Subcutaneous abdominal adipose tissue (tissue), 5 donors: ENCODE measurements around the gene ZNF440.
"Not testable (repeated sequence)": the region's sequence is repeated elsewhere in the genome, so short reads cannot be mapped to it uniquely, and the experiment has no call there.

Experiments
- H3K27ac ChIP-seq: one replicate; pipeline ENCODE4 v1.7.0; 2013; ENCODE audit warnings: low read depth, mild to moderate bottlenecking, inconsistent platforms, low read length, moderate library complexity
- H3K27me3 ChIP-seq, 5 donors: one replicate each; pipeline ENCODE4 v1.7.0; 2013; ENCODE audit warnings: low read length in 5 of 5, inconsistent platforms in 1 of 5; ENCODE audit not compliant: control insufficient read depth in 5 of 5, insufficient read depth in 4 of 5
- H3K36me3 ChIP-seq, 5 donors: one replicate each; pipeline ENCODE4 v1.7.0; 2013; ENCODE audit warnings: low read length in 5 of 5; ENCODE audit not compliant: control insufficient read depth in 5 of 5, insufficient read depth in 5 of 5
- H3K4me1 ChIP-seq, 5 donors: one replicate each; pipeline ENCODE4 v1.7.0; 2013; ENCODE audit warnings: low read length in 5 of 5, mild to moderate bottlenecking in 3 of 5, moderate library complexity in 1 of 5; ENCODE audit not compliant: control insufficient read depth in 5 of 5, insufficient read depth in 5 of 5
- H3K4me3 ChIP-seq, 5 donors: one replicate each; pipeline ENCODE4 v1.7.0; 2013; ENCODE audit warnings: low read length in 5 of 5, low read depth in 1 of 5
- H3K9ac ChIP-seq, 5 donors: one replicate each; pipeline ENCODE4 v1.7.0; 2013; ENCODE audit warnings: low read length in 5 of 5, mild to moderate bottlenecking in 4 of 5, moderate library complexity in 3 of 5
- H3K9me3 ChIP-seq, 5 donors: one replicate each; pipeline ENCODE4 v1.7.0; 2013; ENCODE audit warnings: low read length in 5 of 5; ENCODE audit not compliant: control insufficient read depth in 5 of 5
- donor health status: healthy.
- donor health status: healthy.
- donor health status: healthy.
- donor health status: healthy.
- donor health status: healthy.

ZNF440 gene

DNA sequence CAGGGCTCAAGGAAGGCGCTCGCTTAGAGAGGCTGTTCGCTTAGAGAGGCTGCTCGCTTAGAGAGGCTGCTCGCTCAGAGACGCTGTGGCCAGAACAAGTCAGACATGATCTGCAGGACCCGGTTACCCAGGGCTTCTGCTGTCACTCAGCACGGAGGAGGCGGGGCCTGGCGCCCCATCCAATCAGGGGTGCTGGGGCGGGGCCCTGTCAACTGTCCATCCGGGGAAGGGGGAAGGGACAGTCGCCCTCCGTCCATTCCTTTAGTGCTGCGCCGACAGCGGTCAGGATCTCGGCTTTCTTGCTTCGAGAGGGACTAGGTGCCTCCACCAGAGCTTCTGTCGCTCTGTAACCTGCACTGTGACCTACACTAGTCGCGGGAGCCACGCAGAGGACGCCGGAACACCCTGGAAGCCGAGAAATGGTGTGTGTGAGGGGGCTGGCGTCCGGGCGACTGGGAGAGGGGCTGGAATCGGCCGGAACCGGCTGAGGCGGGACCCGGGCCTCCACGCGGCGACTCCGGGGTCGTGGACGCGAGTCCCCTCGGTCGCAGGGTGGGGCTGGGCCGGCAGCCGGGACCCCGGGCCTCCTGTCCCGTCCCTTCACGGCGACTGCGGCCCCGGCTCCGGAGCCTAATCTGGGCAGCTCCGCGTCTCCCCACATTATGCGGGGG lies at the start of gene ZNF440:
Gene ZNF440, plus strand, starts transcription at position 245 of the 671 bp plus-strand sequence. Its CDS starts 175 bp downstream, at position 420.
- peaks cover 3 to 17% (median 12%) of the 10 kb centered on the region in 5 donors for H3K4me1 ChIP-seq
- no peaks in the 10 kb centered on the region for H3K9me3 ChIP-seq
- H3K27ac ChIP-seq, result peak within 1 kb of the TSS; percentile 84
- H3K36me3 ChIP-seq, result no peaks in the 10 kb centered on the region
- H3K9ac ChIP-seq, result peak within 1 kb of the TSS; percentile 64 to 99 (median 90)
- peak within 1 kb of the TSS; percentile 90 to 98 (median 97) for H3K4me3 ChIP-seq
- H3K27me3 ChIP-seq, result no peaks in the 10 kb centered on the region

DNA sequence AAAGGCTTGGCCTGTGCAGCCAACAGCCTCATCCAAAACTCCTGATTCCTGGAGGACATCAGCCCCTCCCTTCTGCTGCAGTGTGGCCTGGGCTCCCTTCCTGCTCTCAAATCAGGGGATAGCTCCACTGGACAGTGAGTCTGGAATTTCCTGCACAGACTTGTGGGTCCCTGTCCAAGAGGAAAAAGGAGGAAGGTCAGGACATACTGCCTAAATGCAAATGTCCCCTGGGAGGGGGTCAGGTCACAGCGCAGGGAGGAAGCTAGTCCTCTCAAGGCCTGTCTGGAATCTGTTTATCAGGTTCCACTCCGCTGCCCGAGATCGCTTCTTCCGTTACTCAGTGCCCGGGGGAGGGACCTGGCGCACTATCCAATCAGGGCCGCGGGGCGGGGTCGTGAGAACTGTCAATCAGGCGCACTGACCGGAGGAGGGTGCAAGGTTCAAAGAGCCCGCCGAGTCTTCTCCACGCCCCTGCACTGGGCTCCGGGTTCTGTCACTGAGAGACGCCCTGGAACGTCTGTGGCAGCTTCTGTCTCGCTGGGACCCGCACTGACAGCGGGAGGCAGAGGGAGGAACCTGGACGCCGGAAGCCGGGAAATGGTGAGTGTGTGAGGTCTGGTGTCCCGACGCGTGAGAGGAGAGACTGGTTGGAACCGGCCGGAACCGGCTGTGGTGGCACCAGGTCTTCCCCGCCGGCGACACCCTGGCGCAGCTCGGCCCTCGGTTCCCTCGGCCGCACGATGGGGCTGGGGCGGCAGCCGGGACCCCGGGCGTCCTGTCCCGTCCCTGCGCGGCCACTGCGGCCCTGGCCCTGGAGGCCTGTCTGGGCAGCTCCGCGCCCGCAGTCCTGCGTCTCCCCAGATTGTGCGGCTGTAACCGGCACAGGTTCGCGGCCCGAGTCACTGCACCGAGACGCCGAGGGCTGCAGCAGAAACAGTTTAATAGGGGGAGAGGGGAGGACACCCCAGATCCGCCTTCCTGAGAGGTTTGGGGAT lies 47.2 kb upstream of the ZNF440 start, which contains the start of gene ZNF441:
Gene ZNF441, plus strand, starts transcription at position 404 of the 995 bp plus-strand sequence. Its CDS starts 194 bp downstream, at position 598.
- peaks cover 0 to 3% (median 0%) of the 10 kb centered on the region in 5 donors for H3K27me3 ChIP-seq
- H3K27ac ChIP-seq, result peak within 1 kb of the TSS; percentile 91
- H3K9ac ChIP-seq, result peak within 1 kb of the TSS; percentile 81 to 93 (median 91)
- H3K4me1 ChIP-seq, result peaks cover 6 to 24% (median 16%) of the 10 kb centered on the region in 5 donors
- H3K4me3 ChIP-seq, result peak within 1 kb of the TSS; percentile 77 to 91 (median 87)
- no peaks in the 10 kb centered on the region for H3K36me3 ChIP-seq
- peaks cover 0 to 8% (median 3%) of the 10 kb centered on the region in 5 donors for H3K9me3 ChIP-seq

DNA sequence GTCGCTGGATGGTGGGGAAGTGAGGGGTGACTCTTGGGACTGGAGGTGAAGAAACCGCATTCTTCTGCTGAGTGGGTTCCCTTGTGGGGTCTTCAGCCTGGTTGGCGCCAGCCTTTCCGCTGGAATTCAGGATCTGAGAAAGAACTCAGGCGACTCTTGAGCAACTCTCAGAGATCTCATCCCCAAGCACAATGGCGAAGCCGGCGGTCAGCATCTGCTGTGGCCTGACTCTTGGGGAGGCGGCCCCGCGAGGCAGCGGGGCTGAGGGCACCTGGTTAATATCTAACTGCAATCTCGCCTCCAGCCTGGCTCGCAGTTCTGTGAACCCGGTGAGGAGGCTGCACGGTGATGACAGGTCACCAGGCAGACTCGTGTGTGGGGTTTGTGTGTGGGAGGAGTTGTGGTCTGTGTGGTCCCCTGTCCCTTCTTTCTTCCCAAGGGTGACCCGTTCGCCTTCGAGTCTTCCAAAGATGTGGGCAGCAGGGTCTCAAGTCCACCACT lies 46.4 kb upstream of the ZNF440 start:
- H3K9me3 ChIP-seq, result peaks cover 0 to 15% (median 7%) of the 10 kb centered on the region in 5 donors
- peak overlapping the region; percentile 72 to 91 (median 87) for H3K4me3 ChIP-seq
- H3K27ac ChIP-seq, result peak overlapping the region; percentile 91
- H3K9ac ChIP-seq, result peak overlapping the region; percentile 81 to 93 (median 91)
- H3K27me3 ChIP-seq, result peaks cover 0 to 3% (median 0%) of the 10 kb centered on the region in 5 donors
- peaks cover 6 to 24% (median 16%) of the 10 kb centered on the region in 5 donors for H3K4me1 ChIP-seq
- no peaks in the 10 kb centered on the region for H3K36me3 ChIP-seq

DNA sequence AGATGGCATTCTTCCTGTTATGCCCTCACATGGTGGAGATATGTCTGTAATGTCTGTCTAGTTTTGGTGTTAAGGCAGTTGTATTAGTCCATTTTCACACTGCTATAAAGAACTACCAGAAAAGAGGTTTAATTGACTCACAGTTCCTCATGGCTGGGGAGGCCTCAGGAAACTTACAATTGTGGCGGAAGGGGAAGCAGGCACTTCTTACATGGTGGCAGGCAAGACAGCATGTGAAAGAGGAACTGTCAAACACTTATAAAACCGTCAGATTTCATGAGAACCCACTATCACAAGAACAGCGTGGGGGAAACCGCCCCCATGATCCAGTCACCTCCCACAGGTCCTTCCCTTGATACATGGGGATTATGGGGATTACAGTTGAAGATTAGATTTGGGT lies 44.1 kb upstream of the ZNF440 start:
- Histone ChIP-seq H3K4me1 (peaks cover 6 to 24% (median 16%) of the 10 kb centered on the region in 5 donors), H3K36me3 (no peaks in the 10 kb centered on the region), H3K27me3 (peaks cover 0 to 3% (median 0%) of the 10 kb centered on the region in 5 donors), H3K27ac (no peak overlapping the region), H3K9me3 (peaks cover 0 to 30% (median 6%) of the 10 kb centered on the region in 5 donors), H3K4me3 (no peak overlapping the region), H3K9ac (no peak overlapping the region)

- H3K36me3 ChIP-seq, H3K9ac ChIP-seq, H3K4me3 ChIP-seq, H3K27me3 ChIP-seq, H3K27ac ChIP-seq: not testable (repeated sequence)
- H3K4me1 ChIP-seq, result peaks cover 5 to 21% (median 14%) of the 10 kb centered on the region in 5 donors
- peaks cover 2 to 36% (median 12%) of the 10 kb centered on the region in 5 donors for H3K9me3 ChIP-seq
These were observed 42.6 kb upstream of the ZNF440 start for GRCh38 chr19:11771520-11771919.

GRCh38 chr19:11776669-11777068 lies 37.4 kb upstream of the ZNF440 start:
- not testable (repeated sequence) for H3K4me1 ChIP-seq, H3K4me3 ChIP-seq, H3K9ac ChIP-seq, H3K27me3 ChIP-seq, H3K27ac ChIP-seq
- Histone ChIP-seq H3K36me3 (peaks cover 40 to 43% (median 42%) of the 10 kb centered on the region in 5 donors), H3K9me3 (peaks cover 28 to 65% (median 43%) of the 10 kb centered on the region in 5 donors)

DNA sequence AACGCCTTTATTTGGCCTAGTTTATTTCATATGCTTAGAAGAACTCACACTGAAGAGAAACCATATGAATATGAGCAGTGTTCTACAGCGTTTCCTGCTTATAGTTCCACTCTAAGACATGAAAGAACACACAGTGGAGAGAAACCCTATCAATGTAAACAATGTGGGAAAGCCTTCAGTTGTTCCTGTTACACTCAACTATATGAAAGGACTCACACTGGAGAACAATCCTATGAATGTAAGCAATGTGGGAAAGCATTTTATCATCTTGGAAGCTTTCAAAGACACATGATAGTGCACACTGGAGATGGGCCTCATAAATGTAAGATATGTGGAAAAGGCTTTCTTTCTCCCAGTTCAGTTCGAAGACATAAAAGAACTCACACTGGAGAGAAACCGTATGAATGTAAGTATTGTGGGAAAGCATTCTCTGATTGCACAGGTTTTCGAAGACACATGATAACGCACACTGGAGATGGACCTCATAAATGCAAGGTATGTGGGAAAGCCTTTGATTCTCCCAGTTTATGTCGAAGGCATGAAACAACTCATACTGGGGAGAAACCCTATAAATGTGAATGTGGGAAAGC lies 33.5 kb upstream of the ZNF440 start:
- Histone ChIP-seq H3K4me1 (peaks cover 0 to 3% (median 0%) of the 10 kb centered on the region in 5 donors), H3K27ac (no peak overlapping the region), H3K9ac (no peak overlapping the region), H3K9me3 (peaks cover 49 to 74% (median 68%) of the 10 kb centered on the region in 5 donors), H3K36me3 (peaks cover 41 to 57% (median 44%) of the 10 kb centered on the region in 5 donors), H3K27me3 (no peaks in the 10 kb centered on the region), H3K4me3 (peak overlapping the region; percentile 12 to 64 (median 46))

GRCh38 chr19:11781295-11782057 lies 32.6 kb upstream of the ZNF440 start:
- H3K36me3 ChIP-seq, result peaks cover 41 to 51% (median 44%) of the 10 kb centered on the region in 5 donors
- peak overlapping the region; percentile 12 to 64 (median 46) for H3K4me3 ChIP-seq
- H3K9ac ChIP-seq, result no peak overlapping the region
- H3K27ac ChIP-seq, result no peak overlapping the region
- H3K9me3 ChIP-seq, result peaks cover 47 to 76% (median 72%) of the 10 kb centered on the region in 5 donors
- peaks cover 0 to 3% (median 0%) of the 10 kb centered on the region in 5 donors for H3K4me1 ChIP-seq
- H3K27me3 ChIP-seq, result no peaks in the 10 kb centered on the region

- Histone ChIP-seq H3K27ac (no peak overlapping the region), H3K4me3 (peak overlapping the region in 4 of 5 donors; percentile 12 to 51 (median 28)), H3K9me3 (peaks cover 49 to 86% (median 70%) of the 10 kb centered on the region in 5 donors), H3K27me3 (no peaks in the 10 kb centered on the region), H3K9ac (no peak overlapping the region), H3K36me3 (peaks cover 26 to 34% (median 29%) of the 10 kb centered on the region in 5 donors), H3K4me1 (peaks cover 0 to 3% (median 0%) of the 10 kb centered on the region in 5 donors)
These were observed 30.3 kb upstream of the ZNF440 start for GRCh38 chr19:11783767-11784166.
